ENCODE results near the gene VEPH1. TPM values are rescaled to one million over a fixed set of nuclear protein-coding genes. Genes with fewer than 3 reads are reported as not detected.
A peak's percentile ranks its signal among the peaks of the same experiment; 100 is the strongest.

VEPH1 gene
- total and polyA plus RNA-seq, 3 donors from 2014 or later: 2.7 to 8.1 (median 3.0) TPM

DNA sequence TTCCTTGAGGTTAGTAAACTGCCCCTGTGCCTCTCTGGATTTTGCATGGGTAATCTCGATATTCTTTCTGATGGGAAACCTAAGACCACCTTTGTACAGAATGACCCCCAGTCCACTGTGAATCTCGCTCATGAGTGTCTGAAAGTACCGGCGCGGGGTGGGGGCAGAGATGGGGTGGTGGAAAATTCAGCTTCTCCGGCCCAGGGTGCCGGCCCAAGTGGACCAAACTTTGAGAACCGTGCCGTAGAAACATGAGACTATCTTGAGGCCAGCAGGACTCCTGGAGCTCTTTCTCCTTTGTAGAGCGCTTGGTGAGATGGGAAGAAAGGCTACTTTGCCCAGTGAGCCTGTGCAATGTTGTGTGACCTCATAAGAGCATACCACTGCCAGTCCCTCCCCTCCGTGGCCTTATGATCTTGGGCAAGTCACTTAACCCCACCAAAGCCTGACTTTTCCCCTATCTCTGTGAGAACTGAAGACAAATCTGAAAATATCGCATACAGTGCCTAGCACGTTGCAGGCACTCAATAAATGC is 40.4 kb upstream of the VEPH1 start:
- Histone ChIP-seq H3K36me3 (ENCODE audit: low read depth, missing control alignments) (no peaks in the 10 kb centered on the region), H3K27me3 (no peaks in the 10 kb centered on the region), H3K4me1 (no peaks in the 10 kb centered on the region), H3K4me3 (peak overlapping the region; percentile 50 to 62), H3K27ac (no peak overlapping the region), H3K9me3 (no peaks in the 10 kb centered on the region)
- intact Hi-C loops (cut with DNase I; ENCODE audit: low total_unique reads): no loop called here
- 62 to 72% methylated on average over 13 of the region's 13 CpGs for WGBS, 2 donors
- no peak for DNase-seq
- TF ChIP-seq POLR2A (IDR thresholded peaks at IDR 0.05): no peak
- TF ChIP-seq CTCF (IDR thresholded peaks at IDR 0.05): no peak

DNA sequence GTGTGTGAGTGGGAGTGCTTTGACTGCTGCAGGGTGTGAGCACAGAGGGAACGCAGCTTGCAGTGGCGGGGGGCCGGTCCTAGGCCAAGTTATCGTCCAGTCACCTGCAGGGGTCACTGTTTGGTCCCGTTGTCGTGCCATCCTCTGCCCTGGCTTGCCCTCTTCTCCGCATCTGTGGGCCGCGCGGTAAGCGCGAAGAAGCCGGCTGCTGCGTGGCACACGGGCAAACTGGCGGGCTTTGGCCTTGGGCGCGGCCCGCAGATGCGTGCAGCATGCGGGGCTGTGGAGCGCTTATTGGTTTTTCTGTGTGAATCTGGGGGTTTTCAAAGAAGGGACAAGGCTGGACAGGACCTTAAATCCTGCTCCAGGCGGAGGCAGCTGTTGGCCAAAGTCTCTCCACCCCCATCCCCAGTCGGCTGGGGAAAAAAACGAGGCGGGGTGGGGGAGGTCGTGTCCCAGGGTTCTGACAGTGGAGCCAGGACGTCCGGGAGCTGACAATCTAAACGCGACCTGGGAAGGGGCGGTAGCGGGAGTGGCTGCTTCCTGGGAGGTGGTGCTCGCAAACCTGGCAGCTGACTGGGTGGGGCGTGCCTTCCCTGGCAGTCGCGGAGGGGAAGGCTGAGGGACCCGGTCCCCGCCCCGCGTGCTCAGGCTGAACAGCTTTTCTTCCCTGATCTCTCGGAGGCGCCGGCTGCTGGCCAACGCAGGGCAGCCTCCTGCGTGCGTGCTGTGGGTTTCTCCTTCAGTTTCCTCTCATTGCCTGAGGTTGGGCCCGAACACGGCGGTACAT is 39.7 kb upstream of the VEPH1 start:
- peak; percentile 78 for DNase-seq
- no peaks in the 10 kb centered on the region for H3K36me3 ChIP-seq (ENCODE audit: low read depth, missing control alignments)
- no peaks in the 10 kb centered on the region for H3K9me3 ChIP-seq
- H3K4me3 ChIP-seq: peak overlapping the region; percentile 50 to 62
- intact Hi-C loops (cut with DNase I; ENCODE audit: low total_unique reads): no loop called here
- TF ChIP-seq POLR2A (IDR thresholded peaks at IDR 0.05) (no peak), CTCF (IDR thresholded peaks at IDR 0.05) (peak in 1 of 3 experiments; percentile 8)
- WGBS, 2 donors: 5 to 7% methylated on average over 17 to 50 of the region's 50 CpGs
- no peak overlapping the region for H3K27ac ChIP-seq
- H3K27me3 ChIP-seq: no peaks in the 10 kb centered on the region
- H3K4me1 ChIP-seq: no peaks in the 10 kb centered on the region

- Histone ChIP-seq H3K4me3 (no peak overlapping the region), H3K4me1 (no peaks in the 10 kb centered on the region), H3K9me3 (no peaks in the 10 kb centered on the region), H3K27ac (no peak overlapping the region), H3K36me3 (ENCODE audit: low read depth, missing control alignments) (no peaks in the 10 kb centered on the region), H3K27me3 (no peaks in the 10 kb centered on the region)
- intact Hi-C loops (cut with DNase I; ENCODE audit: low total_unique reads): no loop called here
- no peak for TF ChIP-seq POLR2A (IDR thresholded peaks at IDR 0.05)
- no peak for TF ChIP-seq CTCF (IDR thresholded peaks at IDR 0.05)
- no peak for DNase-seq
- 66 to 75% methylated on average over 6 of the region's 6 CpGs for WGBS, 2 donors
Measured at GRCh38 chr3:157541506-157542236, 38.5 kb upstream of the VEPH1 start.

GRCh38 chr3:157540656-157541055 is 37.4 kb upstream of the VEPH1 start:
- H3K27me3 ChIP-seq: no peaks in the 10 kb centered on the region
- no peak overlapping the region for H3K27ac ChIP-seq
- no peaks in the 10 kb centered on the region for H3K36me3 ChIP-seq (ENCODE audit: low read depth, missing control alignments)
- no peak for DNase-seq
- H3K9me3 ChIP-seq: no peaks in the 10 kb centered on the region
- H3K4me3 ChIP-seq: no peak overlapping the region
- TF ChIP-seq POLR2A (IDR thresholded peaks at IDR 0.05) (no peak), CTCF (IDR thresholded peaks at IDR 0.05) (no peak)
- no peaks in the 10 kb centered on the region for H3K4me1 ChIP-seq
- intact Hi-C loops (cut with DNase I; ENCODE audit: low total_unique reads): no loop called here
- WGBS, 2 donors: 44 to 78% methylated on average over 3 of the region's 3 CpGs

Data from testis (tissue), 3 donors.